ENCODE measurements around the gene ITPRIPL1.

DNA sequence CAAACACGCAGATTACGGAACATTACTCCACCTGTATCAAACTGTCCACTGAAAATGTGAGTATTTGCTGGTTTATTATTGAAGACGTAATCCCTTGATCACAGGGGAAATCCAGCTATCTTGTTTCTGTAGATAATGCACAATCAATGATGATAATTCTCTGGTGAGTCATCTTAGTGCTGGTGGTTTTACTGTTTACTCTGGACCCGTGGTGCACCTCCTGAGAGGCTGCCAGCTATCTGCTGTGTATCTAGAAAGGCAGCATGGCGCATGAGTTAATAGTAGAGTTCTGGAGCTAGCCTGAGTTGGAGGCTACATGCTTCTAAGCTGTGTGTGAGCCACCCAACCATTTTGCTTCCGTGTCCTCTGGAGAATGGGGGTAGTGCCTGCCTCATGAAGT is 17.0 kb downstream of the ITPRIPL1 start:
- no peak for TF ChIP-seq POLR2AphosphoS5 (IDR thresholded peaks at IDR 0.05; ENCODE audit: low read depth, low read length)
- no peak for TF ChIP-seq POLR2A (IDR thresholded peaks at IDR 0.05; ENCODE audit: low read depth, low read length)
- no peak for TF ChIP-seq TAF1 (IDR thresholded peaks at IDR 0.05; ENCODE audit: borderline replicate concordance, low read depth, low read length)
